Ovary (tissue), 3 donors: ENCODE measurements around the gene NLK.

Experiments
- CTCF ChIP-seq, 3 donors: fragments of 450-650 bp in 2 of 3; fragments of 200-600 bp in 1 of 3; IDR thresholded peaks; one replicate each; pipeline versions ENCODE4 v1.5.1 to v1.8.0; 2016 to 2022; ENCODE audit warnings: antibody characterized with exemption in 3 of 3, mild to moderate bottlenecking in 1 of 3
- EP300 ChIP-seq: sonication (generic); formaldehyde crosslinking; IDR thresholded peaks from one replicate; pipeline ENCODE4 v1.6.1; 2017; ENCODE audit warnings: antibody characterized with exemption
- POLR2A ChIP-seq: fragments of 450-650 bp; IDR thresholded peaks from one replicate; pipeline ENCODE4 v1.6.1; 2017; ENCODE audit warnings: antibody characterized with exemption, mild to moderate bottlenecking, moderate library complexity
- donor health status: DM: no; HTN: no; CAD: no.

DNA sequence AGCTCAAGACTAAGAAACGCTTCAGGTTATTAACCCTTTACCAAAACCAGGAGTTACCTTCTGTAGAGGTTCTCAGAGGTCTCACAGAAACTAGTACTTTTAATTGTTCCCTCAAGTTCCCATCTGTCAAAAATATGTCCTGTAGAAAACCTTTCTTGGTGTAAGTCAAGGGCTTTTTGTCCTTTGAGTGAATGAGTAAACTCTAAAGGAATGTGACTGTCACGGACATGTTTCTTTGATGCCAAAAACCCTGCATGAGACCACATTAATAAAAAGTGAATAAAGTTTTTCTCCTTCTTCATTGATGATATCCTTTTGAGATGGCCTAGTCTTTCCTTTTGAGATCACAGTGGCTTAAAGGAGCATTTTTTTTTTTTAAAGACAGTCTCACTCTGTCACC, 102.9 kb downstream of the NLK start:
- TF ChIP-seq CTCF (IDR thresholded peaks at IDR 0.05) = no peak
- no peak for TF ChIP-seq POLR2A
- TF ChIP-seq EP300 = no peak
